ENCODE results near the gene OASL.

Gene OASL

DNA sequence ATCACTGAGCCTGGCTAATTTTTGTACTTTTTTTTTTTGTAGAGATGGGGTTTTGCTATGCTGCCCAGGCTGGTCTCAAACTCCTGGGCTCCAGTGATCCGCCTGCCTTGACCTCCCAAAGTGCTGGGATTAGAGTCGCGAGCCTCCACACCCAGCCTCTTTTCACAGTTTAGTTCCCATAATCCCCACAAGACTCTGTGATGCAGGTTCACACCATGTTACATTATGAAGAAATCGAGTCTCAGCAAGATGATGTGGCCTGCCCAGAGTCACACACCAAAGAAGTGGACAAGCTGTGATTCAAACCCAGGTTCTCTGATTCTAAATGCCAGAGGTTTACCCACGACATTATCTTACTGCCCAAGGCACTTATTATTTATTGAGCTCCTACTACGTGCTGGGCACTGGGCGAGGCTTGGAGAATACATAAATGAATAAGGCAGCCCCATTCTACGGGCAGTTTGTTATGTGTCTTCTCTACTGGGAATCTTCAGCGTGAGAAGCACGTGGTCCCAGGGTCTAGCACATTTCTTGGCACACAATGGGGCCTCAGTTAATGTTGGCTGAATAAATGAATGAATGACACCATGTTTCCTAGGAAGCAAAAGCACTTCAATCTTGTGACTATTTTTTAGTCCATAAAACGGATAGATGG, 23.5 kb upstream of the OASL start:
- no peak for DNase-seq (ENCODE audit: low read depth in 1 of 2, low spot score in 1 of 2)
- Histone ChIP-seq H3K27ac (replicated peaks) (no peak overlapping the region), H3K27me3 (ENCODE audit: insufficient read depth, poor library complexity, severe bottlenecking) (no peaks in the 10 kb centered on the region), H3K4me3 (replicated peaks; ENCODE audit: insufficient read depth, low read length) (no peak overlapping the region)
- TF ChIP-seq GABPA (IDR thresholded peaks at IDR 0.05; ENCODE audit: low read depth) (no peak), POLR2AphosphoS5 (IDR thresholded peaks at IDR 0.05; ENCODE audit: low read depth) (no peak), SPI1 (IDR thresholded peaks at IDR 0.05; ENCODE audit: borderline replicate concordance, low read depth) (no peak)
- TF ChIP-seq, protein P1, sequence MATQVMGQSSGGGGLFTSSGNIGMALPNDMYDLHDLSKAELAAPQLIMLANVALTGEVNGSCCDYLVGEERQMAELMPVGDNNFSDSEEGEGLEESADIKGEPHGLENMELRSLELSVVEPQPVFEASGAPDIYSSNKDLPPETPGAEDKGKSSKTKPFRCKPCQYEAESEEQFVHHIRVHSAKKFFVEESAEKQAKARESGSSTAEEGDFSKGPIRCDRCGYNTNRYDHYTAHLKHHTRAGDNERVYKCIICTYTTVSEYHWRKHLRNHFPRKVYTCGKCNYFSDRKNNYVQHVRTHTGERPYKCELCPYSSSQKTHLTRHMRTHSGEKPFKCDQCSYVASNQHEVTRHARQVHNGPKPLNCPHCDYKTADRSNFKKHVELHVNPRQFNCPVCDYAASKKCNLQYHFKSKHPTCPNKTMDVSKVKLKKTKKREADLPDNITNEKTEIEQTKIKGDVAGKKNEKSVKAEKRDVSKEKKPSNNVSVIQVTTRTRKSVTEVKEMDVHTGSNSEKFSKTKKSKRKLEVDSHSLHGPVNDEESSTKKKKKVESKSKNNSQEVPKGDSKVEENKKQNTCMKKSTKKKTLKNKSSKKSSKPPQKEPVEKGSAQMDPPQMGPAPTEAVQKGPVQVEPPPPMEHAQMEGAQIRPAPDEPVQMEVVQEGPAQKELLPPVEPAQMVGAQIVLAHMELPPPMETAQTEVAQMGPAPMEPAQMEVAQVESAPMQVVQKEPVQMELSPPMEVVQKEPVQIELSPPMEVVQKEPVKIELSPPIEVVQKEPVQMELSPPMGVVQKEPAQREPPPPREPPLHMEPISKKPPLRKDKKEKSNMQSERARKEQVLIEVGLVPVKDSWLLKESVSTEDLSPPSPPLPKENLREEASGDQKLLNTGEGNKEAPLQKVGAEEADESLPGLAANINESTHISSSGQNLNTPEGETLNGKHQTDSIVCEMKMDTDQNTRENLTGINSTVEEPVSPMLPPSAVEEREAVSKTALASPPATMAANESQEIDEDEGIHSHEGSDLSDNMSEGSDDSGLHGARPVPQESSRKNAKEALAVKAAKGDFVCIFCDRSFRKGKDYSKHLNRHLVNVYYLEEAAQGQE (IDR thresholded peaks at IDR 0.05; ENCODE audit: insufficient replicate concordance, low read depth): no peak
- TF ChIP-seq, protein P2, sequence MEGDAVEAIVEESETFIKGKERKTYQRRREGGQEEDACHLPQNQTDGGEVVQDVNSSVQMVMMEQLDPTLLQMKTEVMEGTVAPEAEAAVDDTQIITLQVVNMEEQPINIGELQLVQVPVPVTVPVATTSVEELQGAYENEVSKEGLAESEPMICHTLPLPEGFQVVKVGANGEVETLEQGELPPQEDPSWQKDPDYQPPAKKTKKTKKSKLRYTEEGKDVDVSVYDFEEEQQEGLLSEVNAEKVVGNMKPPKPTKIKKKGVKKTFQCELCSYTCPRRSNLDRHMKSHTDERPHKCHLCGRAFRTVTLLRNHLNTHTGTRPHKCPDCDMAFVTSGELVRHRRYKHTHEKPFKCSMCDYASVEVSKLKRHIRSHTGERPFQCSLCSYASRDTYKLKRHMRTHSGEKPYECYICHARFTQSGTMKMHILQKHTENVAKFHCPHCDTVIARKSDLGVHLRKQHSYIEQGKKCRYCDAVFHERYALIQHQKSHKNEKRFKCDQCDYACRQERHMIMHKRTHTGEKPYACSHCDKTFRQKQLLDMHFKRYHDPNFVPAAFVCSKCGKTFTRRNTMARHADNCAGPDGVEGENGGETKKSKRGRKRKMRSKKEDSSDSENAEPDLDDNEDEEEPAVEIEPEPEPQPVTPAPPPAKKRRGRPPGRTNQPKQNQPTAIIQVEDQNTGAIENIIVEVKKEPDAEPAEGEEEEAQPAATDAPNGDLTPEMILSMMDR (IDR thresholded peaks at IDR 0.05; ENCODE audit: insufficient read depth, low read length): no peak

DNA sequence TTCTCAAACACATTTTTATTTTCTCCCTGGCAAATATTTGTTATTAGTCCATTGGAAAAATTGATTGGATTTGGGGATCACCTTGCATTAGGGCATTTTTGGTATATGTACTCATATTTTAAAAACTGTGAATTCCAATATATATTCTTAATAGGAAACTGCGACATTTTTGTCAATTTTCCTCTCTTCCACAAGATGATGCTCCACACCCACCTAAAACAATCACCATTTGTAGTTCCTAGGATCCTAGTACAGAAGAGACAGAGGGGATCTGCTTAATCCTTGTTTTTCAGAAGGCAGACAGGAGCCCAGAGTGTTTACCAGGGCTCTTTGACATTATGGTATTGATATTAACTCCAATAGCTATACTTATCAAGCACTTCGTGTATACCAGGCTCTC, 22.8 kb upstream of the OASL start:
- DNase-seq (ENCODE audit: low read depth in 1 of 2, low spot score in 1 of 2): no peak
- H3K27ac ChIP-seq (replicated peaks): no peak overlapping the region
- no peak overlapping the region for H3K4me3 ChIP-seq (replicated peaks; ENCODE audit: insufficient read depth, low read length)
- TF ChIP-seq, protein P2 (IDR thresholded peaks at IDR 0.05; ENCODE audit: insufficient read depth, low read length): peak; percentile 9
- no peak for TF ChIP-seq SPI1 (IDR thresholded peaks at IDR 0.05; ENCODE audit: borderline replicate concordance, low read depth)
- H3K27me3 ChIP-seq (ENCODE audit: insufficient read depth, poor library complexity, severe bottlenecking): no peaks in the 10 kb centered on the region

DNA sequence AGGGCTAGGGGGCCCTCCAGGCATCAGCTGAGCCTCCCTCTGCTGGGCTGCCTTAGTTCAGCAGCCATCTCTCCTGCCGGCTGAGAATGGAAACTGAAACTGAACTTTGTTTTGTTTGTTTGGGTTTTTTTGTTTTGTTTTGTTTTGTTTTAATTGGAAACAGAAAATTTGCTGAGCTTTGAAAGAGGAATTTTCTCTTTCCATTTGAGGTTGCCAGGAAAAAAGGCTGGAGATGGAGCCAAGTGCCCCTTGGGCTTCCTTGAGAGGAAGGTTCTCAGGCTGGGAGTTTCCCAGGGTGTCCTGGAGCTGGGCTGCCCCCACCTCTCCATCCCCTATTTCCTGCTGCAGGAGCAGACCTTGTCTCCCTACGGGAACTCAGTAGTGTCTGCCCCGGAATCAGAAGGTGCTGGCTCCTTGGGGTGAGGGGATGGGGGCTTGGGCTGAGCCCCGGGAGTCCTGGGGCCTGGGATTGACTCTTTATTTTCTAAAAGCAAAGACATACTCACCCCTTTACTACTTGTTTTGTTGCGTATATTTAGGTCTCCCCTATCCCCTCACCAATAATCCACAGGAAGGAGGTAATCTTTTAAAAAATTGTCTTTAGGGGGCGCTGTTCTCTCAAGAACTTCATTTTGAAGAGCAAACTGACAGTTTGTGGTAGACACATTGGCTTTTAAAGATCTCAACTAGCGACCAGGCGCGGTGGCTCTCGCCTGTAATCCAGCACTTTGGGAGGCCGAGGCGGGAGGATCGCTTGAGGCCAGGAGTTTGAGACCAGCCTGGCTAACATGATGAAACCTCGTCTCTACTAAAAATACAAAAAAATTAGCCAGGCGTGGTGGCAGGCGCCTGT, 21.3 kb upstream of the OASL start:
- Histone ChIP-seq H3K4me3 (replicated peaks; ENCODE audit: insufficient read depth, low read length) (peak overlapping the region; percentile 1; the same call in 1 of the 2 replicates), H3K27ac (replicated peaks) (no peak overlapping the region), H3K27me3 (ENCODE audit: insufficient read depth, poor library complexity, severe bottlenecking) (no peaks in the 10 kb centered on the region)
- TF ChIP-seq GABPA (IDR thresholded peaks at IDR 0.05; ENCODE audit: low read depth): no peak
- no peak for TF ChIP-seq SPI1 (IDR thresholded peaks at IDR 0.05; ENCODE audit: borderline replicate concordance, low read depth)
- no peak for TF ChIP-seq POLR2AphosphoS5 (IDR thresholded peaks at IDR 0.05; ENCODE audit: low read depth)
- TF ChIP-seq, protein P1 (IDR thresholded peaks at IDR 0.05; ENCODE audit: insufficient replicate concordance, low read depth): no peak
- TF ChIP-seq, protein P2 (IDR thresholded peaks at IDR 0.05; ENCODE audit: insufficient read depth, low read length): peak; percentile 43
- DNase-seq (ENCODE audit: low read depth in 1 of 2, low spot score in 1 of 2): peak; percentile 55 to 56
